ENCODE data around the gene INTS14.

GRCh38 chr15:65603559-65603958 lies 7.4 kb downstream of the INTS14 start:
- no peak for TF ChIP-seq CTCF (conservative IDR thresholded peaks at IDR 0.05; ENCODE audit: low read depth, low read length)
- no peak for TF ChIP-seq EZH2 (IDR thresholded peaks at IDR 0.05; ENCODE audit: low read length, unreplicated experiment)

Measured in PC-3 (cell line).